Tibial artery (tissue), 4 donors: ENCODE data around the gene KLHL2.

Experiments used
- DNase-seq, 2 donors: peaks; one replicate each; pipeline ENCODE4 v3.0.0-alpha.2; 2019
- H3K27ac ChIP-seq, 2 donors: fragments of 200-600 bp; sonication (generic) in 1 of 2; 1 replicate in 1 of 2; 2 replicates in 1 of 2; pipeline ENCODE4 v1.5.1; 2018 to 2019; ENCODE audit warnings: mild to moderate bottlenecking in 1 of 2
- H3K27me3 ChIP-seq, 2 donors: fragments of 200-600 bp; sonication (generic) in 1 of 2; one replicate each; pipeline versions ENCODE4 v1.5.1 to v1.6.0; 2016 to 2019
- H3K36me3 ChIP-seq, 3 donors: fragments of 200-600 bp; sonication (generic) in 2 of 3; one replicate each; pipeline ENCODE4 v1.5.1; 2016 to 2019; ENCODE audit warnings: mild to moderate bottlenecking in 2 of 3
- H3K4me1 ChIP-seq, 4 donors: fragments of 200-600 bp; sonication (generic) in 2 of 4; 1 replicate in 3 of 4; 2 replicates in 1 of 4; pipeline ENCODE4 v1.5.1; 2016 to 2019
- H3K4me3 ChIP-seq, 2 donors: fragments of 200-600 bp; sonication (generic) in 1 of 2; 1 replicate in 1 of 2; 2 replicates in 1 of 2; pipeline ENCODE4 v1.5.1; 2018 to 2019; ENCODE audit warnings: mild to moderate bottlenecking in 2 of 2
- H3K9me3 ChIP-seq, 3 donors: fragments of 200-600 bp; sonication (generic) in 1 of 3; one replicate each; pipeline ENCODE4 v1.5.1; 2016 to 2019
- intact Hi-C: fragments of 100-400 bp; cut with DNase I; formaldehyde crosslinking; loops from one replicate; pipeline ENCODE4 v1.15.0; 2023; ENCODE audit warnings: low total_unique reads
- TF ChIP-seq, protein P1 (sequence below), 2 experiments: fragments of 200-600 bp in 1 of 2; fragments of 450-650 bp in 1 of 2; IDR thresholded peaks; one replicate each; pipeline ENCODE4 v1.5.1; 2017 to 2019; ENCODE audit warnings: antibody characterized with exemption in 2 of 2, mild to moderate bottlenecking in 1 of 2, moderate library complexity in 1 of 2

Gene KLHL2

DNA sequence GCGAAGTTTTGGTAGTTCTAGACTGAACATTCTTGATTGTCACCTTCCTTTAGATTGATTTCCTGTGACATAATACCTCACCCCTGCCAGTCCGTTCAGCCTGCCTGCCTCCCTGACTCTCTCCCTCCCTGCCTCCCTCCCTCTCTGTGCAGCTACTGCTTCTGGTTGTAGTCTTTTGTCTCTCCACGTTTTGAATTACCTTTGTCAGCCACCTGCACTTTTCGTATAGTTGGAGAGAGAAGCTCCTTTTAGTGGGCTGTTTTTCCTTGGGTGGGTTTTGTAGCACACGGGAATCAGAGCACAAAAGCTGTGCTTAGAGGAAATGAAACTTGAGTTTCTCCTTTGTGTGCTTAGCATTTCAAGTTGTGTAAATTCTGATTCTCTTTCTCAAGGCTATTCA, 87.5 kb downstream of the KLHL2 start:
- H3K36me3 ChIP-seq, result peaks cover 0 to 21% (median 13%) of the 10 kb centered on the region in 3 donors
- no peaks in the 10 kb centered on the region for H3K27me3 ChIP-seq
- no peak overlapping the region for H3K27ac ChIP-seq
- no peak overlapping the region for H3K4me3 ChIP-seq
- H3K9me3 ChIP-seq, result no peaks in the 10 kb centered on the region
- no peaks in the 10 kb centered on the region for H3K4me1 ChIP-seq
- DNase-seq, result no peak
- intact Hi-C loops, result no loop called here
- TF ChIP-seq, protein P1, sequence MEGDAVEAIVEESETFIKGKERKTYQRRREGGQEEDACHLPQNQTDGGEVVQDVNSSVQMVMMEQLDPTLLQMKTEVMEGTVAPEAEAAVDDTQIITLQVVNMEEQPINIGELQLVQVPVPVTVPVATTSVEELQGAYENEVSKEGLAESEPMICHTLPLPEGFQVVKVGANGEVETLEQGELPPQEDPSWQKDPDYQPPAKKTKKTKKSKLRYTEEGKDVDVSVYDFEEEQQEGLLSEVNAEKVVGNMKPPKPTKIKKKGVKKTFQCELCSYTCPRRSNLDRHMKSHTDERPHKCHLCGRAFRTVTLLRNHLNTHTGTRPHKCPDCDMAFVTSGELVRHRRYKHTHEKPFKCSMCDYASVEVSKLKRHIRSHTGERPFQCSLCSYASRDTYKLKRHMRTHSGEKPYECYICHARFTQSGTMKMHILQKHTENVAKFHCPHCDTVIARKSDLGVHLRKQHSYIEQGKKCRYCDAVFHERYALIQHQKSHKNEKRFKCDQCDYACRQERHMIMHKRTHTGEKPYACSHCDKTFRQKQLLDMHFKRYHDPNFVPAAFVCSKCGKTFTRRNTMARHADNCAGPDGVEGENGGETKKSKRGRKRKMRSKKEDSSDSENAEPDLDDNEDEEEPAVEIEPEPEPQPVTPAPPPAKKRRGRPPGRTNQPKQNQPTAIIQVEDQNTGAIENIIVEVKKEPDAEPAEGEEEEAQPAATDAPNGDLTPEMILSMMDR (IDR thresholded peaks at IDR 0.05), result no peak

DNA sequence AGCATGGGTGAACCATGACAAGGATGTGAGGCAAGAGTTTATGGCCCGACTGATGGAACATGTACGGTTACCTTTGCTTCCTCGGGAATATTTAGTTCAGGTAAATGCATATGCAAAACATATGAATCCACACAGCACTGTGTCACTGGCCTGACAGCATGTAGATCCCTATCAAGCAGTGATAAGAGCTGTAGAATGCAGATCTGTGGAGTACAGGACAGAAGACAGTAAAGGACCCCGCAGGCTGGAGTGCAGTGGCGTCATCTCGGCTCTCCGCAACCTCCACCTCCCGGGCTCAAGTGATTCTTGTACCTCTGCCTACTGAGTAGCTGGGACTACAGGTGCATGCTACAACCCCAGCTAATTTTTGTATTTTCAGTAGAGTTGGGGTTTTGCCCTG, 90.3 kb downstream of the KLHL2 start:
- intact Hi-C loops, result no loop called here
- Histone ChIP-seq H3K4me1 (peaks cover 0 to 11% (median 2%) of the 10 kb centered on the region in 4 donors), H3K27ac (no peak overlapping the region), H3K4me3 (no peak overlapping the region), H3K36me3 (peaks cover 0 to 22% (median 13%) of the 10 kb centered on the region in 3 donors), H3K9me3 (no peaks in the 10 kb centered on the region), H3K27me3 (no peaks in the 10 kb centered on the region)
- no peak for DNase-seq
- TF ChIP-seq, protein P1 (IDR thresholded peaks at IDR 0.05), result no peak

DNA sequence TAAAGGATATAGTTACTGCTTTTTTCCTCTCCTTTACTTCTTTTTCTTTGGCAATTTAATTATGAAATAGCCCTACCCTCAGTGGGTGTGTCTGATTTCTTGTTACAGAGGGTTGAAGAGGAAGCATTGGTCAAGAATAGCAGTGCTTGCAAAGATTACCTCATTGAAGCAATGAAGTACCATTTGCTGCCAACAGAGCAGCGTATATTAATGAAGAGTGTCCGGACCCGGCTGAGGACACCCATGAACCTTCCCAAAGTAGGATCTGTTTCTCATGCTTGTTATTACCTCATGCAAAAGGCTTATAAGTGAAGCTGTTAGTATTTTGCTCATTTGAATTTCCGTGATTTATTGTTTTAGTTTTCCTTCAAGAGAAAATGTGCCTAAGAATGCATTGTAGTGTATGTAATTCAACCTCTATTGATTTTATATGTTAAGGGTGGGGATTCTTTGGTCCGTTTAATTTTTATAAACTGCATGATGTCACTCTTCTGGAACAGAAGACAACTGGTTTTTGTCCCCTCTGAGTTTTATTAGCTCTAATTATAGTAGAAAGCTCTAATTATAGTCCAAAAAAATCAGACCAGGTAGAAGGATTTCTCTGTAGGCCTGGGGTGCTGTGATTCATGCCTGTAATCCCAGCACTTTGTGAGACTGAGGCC, 92.2 kb downstream of the KLHL2 start:
- no peak overlapping the region for H3K27ac ChIP-seq
- H3K4me3 ChIP-seq, result no peak overlapping the region
- H3K9me3 ChIP-seq, result no peaks in the 10 kb centered on the region
- H3K27me3 ChIP-seq, result no peaks in the 10 kb centered on the region
- H3K36me3 ChIP-seq, result peaks cover 0 to 22% (median 13%) of the 10 kb centered on the region in 3 donors
- peaks cover 0 to 11% (median 2%) of the 10 kb centered on the region in 4 donors for H3K4me1 ChIP-seq
- intact Hi-C loops, result no loop called here
- TF ChIP-seq, protein P1 (IDR thresholded peaks at IDR 0.05), result no peak
- no peak for DNase-seq

DNA sequence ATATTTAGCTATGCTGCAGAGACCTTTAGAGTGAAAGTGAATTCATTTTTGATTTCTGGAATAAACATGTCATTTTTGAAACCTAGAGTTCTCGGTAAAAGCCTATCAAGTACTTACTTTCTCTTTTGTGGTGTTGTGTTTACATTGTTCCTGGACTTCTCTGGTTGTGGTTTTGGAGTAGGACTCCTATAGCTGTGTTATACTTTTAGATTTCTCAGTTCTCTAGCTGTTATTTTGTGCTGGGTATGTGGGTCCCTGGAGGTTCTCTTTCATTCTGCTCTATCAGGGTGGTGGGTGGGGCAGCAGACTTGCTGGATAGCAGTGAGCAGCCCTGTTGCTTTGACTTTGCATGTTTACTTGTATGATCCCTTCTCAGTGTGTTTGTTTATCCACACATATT, 94.5 kb downstream of the KLHL2 start:
- H3K9me3 ChIP-seq, result no peaks in the 10 kb centered on the region
- peaks cover 0 to 11% (median 2%) of the 10 kb centered on the region in 4 donors for H3K4me1 ChIP-seq
- peaks cover 0 to 22% (median 8%) of the 10 kb centered on the region in 3 donors for H3K36me3 ChIP-seq
- intact Hi-C loops, result no loop called here
- H3K4me3 ChIP-seq, result peak overlapping the region in 1 of 2 donors; percentile 25
- no peaks in the 10 kb centered on the region for H3K27me3 ChIP-seq
- TF ChIP-seq, protein P1 (IDR thresholded peaks at IDR 0.05), result no peak
- DNase-seq, result no peak
- peak overlapping the region in 1 of 2 donors; percentile 8 for H3K27ac ChIP-seq

DNA sequence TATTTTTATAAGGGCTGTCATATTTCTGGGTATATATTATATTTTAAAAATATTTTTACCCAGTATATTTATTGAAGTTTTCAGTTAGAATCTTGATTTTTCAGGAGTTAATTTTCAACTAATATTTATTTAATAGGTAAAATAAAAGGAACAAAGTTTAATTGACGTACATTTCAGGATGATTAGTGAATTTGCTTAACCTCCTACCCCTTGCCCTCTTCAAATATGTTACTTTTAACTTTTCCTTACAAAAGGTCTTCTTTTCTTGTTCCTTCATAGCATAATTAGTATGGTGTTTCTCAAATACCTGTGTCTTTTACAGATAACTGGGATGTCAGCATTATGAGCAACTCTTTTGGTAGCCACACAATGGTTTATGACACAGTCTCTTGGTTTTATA, 95.3 kb downstream of the KLHL2 start:
- Histone ChIP-seq H3K36me3 (peaks cover 0 to 18% (median 6%) of the 10 kb centered on the region in 3 donors), H3K4me1 (peaks cover 0 to 11% (median 2%) of the 10 kb centered on the region in 4 donors), H3K27ac (no peak overlapping the region), H3K4me3 (no peak overlapping the region), H3K9me3 (no peaks in the 10 kb centered on the region), H3K27me3 (no peaks in the 10 kb centered on the region)
- TF ChIP-seq, protein P1 (IDR thresholded peaks at IDR 0.05), result no peak
- DNase-seq, result no peak
- intact Hi-C loops, result no loop called here
